GM03348 (cell line): ENCODE results near the gene PLCB1.

Source experiments
- DNase-seq: peaks from one replicate; pipeline ENCODE4 v3.0.0; 2012; ENCODE audit warnings: low spot score

Gene PLCB1

GRCh38 chr20:8447262-8448120 lies 315.4 kb downstream of the PLCB1 start:
- DNase-seq = no peak

DNA sequence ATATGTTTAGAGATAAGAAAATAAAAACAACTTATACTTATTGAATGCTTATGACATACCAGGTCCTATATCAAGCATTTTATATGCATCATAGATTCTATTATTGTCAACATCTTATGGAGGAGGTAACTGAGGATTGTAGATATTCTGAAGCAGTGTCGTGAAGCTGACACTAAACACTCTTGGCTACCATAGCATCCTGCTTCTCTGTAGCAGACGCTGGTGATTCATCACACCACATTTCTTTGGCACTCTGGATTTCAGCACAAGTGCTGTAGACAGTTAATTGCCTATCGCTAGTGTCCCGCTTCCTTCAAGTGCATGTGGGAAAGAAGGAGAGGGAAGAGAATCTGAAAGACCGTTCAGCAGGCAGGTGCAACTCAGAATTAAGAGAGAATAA lies 317.1 kb downstream of the PLCB1 start:
- peak; percentile 11 for DNase-seq

DNA sequence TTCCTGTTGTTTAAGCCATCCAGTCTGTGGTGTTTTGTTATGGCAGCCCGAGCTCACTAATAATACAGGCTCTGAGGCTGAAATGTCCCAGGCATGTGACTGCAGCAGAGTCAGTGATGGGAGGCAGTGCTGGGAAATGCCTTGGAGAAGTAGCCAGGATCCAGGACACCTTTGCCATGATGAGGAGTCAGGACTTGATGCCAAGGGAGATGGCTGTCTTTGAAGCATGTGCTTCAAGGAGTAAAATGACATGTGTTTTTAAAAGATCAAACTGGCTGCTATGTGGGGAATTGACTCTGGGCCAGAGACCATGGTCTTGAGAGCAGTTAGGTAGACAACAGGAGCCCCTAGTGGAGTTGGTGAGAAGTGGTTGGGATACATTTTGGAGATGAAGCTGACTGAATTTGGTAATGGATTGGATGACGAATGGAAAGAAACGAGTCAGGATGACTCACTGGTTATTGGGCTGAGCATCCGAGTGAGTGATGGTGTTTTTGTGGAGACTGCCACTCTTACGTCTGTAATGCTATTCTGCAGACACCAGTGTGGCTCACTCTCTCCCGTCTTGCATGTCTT lies 322.2 kb downstream of the PLCB1 start:
- peak; percentile 85 for DNase-seq

DNA sequence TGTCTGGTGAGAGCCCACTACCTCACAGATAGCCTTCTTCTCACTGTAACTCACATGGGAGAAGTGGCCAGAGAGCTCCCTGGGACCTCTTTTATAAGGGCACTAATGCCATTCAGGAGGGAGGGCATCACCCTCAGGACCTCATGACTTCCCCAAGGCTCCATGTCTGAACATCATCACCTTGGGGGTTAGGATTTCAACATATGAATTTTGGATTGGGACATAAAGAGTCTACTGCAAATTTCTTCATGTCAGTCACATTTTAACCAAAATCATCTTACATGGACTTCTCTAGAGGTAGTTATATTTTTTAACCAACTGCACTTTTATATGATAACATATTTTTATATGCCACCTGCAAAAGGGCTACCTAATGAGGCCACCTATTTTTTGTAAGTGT lies 324.7 kb downstream of the PLCB1 start:
- no peak for DNase-seq

- DNase-seq = no peak
Measured at GRCh38 chr20:8457978-8458377, 325.9 kb downstream of the PLCB1 start.

DNA sequence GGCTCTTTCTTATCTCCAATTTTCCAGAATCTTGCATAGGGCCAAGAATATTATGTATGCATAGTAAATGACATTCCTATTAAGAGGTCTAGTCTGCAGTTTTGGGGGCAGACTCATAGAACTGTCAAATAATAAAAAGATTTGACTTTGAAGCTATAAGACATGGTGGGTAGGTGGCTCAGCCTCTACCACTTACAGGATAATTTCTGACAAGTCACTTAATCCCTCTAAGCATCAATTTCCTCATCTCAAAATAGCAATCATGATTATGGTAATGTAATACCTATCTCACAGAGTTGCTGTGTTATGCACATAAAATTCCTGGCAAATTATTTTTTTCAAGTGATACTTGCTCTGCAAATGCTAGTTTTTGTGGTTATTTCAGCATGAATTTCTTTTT lies 329.1 kb downstream of the PLCB1 start:
- no peak for DNase-seq

DNA sequence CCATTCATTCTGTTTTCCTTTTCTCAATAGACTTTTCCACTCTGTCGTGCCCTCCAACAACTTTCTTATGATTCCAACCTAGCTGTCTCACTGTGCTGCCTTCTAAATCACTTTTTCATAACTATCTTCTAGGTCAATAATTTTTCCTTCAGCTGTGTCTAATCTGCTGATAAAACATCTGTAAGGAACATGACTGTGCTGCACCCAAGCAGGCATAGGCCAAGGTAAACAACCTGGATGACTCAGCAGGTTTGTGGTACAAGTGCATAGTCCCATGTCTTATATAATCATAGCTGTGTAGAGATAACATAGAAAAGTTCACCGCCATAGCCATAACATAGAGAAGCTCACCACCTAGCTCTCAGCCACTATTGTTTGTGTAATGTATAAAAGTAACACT lies 332.3 kb downstream of the PLCB1 start:
- no peak for DNase-seq

GRCh38 chr20:8466781-8467180 lies 334.7 kb downstream of the PLCB1 start:
- DNase-seq = peak; percentile 9

DNA sequence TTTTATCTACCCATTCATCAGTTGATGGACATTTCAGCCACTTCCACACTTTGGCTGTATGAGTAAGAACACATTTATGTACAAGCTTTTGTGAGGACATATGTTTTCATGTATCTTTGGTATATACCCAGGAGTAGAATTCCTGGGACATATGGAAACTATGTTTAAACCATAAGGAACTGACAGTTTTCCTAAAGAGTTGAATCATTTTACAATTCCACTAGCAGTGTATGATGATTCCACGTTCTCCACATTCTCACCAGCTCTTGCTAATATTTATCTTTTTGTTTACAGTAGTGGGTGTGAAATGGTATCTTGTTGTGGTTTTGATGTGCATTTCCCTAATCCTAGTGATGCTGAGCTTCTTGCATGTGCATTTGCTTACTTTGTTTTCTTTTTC lies 338.1 kb downstream of the PLCB1 start:
- DNase-seq = no peak

DNA sequence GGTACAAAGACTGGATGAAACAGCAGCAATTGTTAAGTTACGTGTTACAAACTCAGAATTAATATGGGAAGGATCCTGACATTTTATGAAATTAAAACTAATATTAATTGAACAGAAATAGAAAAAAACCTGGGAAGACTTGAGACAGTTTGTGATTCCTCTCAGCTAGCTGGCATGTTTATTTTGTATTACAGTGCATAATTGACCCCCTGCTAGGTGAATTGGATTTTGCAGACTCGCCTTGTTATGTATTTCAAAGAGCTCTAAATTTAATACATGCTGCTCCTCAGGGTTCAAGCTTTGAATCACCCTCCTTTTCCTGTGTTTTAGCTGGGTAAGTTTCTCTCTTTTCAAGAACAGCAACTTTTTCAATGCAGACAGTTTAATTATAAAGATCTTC lies 339.4 kb downstream of the PLCB1 start:
- no peak for DNase-seq

DNA sequence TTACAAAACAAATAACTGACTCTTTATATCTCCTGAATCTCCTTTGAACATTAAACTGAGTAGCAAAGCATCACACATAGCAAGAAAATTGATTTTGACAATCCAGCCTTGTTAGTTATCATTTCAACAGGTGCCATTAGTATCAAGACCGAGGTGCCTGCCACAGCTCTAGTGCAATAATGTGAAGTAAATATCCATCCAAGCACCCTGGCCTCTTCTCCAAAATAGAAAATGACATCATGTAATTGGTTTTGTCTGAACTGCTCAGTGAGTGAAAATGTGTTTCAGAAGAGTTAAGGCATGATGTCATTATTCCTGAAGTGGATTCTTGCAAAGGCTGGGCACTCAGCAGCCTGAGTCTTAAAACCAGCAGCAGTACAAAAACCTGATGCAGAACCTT lies 341.4 kb downstream of the PLCB1 start:
- DNase-seq = peak; percentile 8

DNA sequence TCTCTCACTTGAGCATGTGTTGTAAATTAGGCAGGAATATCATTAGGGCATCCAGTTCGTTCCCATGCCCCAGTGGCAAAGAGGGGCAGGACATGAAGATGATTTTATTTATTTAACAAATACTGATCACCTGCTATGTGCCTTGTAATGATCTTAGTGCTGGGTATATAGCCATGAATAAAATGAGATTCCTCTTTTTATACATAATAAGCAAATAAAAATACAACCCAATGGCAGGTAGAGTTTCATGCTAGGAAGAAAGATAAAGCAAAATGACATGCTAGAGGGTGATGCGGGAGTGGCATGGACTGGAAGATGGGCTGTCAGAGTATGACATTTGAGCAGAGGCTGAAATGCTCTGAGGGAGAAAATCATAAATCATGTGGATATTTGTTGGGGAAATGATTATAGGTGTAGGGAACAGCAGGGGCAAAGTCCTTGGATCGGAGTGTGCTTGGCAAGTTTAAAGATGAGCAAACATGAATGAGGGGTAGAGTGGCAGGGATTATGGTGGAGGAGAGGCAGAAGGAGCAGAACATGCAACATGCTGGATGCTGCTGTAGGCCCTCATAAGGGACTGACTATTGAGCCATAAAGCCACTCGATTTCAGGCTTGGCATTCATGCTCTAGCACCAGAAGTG lies 342.1 kb downstream of the PLCB1 start:
- DNase-seq = no peak

- no peak for DNase-seq
Measured at GRCh38 chr20:8476021-8476420, 344.0 kb downstream of the PLCB1 start.

- no peak for DNase-seq
Measured at GRCh38 chr20:8480597-8480996, 348.5 kb downstream of the PLCB1 start.

DNA sequence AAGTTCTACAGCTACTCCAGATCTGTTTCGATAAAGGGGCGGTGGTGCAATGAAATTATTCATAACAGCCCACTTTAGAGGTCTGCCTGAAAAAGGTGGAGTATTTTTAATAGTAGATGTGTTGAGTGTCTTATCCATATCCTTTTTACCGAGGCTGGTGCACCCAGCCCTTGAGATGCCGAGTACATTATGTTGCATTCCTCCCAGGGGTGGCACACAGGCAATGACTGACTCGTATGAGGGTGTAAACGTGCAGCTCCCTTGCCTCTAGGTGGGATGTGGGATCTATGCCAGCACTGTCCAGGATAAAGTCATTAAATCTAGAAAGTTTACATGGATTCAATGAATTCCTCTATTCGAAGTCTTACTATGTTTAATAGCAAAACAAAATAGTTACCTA lies 355.6 kb downstream of the PLCB1 start:
- no peak for DNase-seq

DNA sequence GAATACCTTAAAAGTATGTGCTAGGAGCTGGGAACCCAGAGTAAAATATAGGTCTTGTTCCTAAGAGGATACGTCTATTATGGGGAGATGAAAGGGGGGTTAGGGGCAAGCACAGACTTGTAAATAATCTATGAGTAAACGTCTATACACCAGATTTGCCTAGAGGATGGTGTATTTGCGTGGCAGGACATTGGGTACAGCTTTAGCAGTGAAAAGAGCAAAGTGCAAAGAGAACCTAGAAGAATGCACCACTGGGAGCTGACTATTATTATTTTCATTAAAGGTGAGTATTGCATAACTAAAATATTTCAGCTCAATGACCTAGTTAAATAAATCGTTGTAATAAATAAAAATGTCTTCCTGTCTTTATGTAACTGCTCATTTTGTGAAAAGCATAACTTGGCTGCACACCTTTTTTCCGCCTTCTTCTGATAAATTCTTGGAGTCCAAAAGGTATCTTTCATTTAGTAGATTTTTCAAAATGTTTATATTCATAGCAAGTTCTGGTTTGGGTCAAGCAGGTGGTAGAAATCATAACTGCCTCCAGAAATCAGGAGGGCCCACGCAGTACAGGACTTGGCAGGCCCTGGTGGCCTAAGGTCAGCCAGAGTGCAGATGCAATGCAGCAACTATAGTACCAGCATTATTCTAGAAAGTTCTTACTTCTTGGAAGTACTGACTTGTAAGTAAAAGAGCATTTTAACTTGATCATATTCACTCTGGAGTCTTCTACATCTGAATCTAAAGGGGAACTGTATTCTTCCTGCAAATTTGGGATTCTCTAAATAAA lies 357.2 kb downstream of the PLCB1 start:
- DNase-seq = no peak

GRCh38 chr20:8490076-8490830 lies 358.2 kb downstream of the PLCB1 start:
- no peak for DNase-seq

GRCh38 chr20:8492173-8492572 lies 360.1 kb downstream of the PLCB1 start:
- DNase-seq = no peak

- no peak for DNase-seq
Measured at GRCh38 chr20:8498571-8498970, 366.5 kb downstream of the PLCB1 start.

- DNase-seq = no peak
Measured at GRCh38 chr20:8504030-8504429, 372.0 kb downstream of the PLCB1 start.

DNA sequence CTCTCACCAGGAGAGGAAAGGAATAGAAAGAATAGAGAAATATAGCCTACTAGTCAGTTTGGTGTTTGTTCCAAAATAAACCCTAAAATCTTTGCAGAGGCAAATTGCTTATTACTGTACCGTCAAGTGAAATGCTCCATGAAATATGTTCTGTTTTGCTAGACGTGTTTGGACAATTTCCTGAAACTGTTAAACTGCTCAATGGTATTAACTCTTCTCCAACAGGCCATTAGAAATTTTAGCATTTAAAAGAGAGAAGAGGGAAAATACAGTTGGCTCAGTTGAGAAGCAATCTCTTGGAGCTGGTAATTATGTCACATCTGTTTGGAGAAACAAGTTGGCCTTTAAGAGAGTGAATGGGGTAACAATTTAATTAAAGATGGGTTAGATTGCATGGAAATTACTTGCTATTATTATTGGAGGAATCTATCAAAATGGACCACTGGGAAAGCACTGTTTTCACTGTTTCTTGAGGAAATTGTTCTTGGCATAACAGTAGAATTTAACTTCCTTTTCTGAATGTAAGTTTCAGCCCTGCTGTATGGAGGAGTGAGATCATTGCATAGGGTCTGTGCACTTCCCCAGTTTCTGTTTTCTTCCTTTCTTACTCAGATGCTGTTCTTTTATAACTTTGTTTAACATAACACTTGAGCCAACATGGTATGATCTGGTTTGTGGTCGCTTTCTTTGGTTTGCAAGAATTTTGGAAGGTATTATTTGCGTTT lies 373.6 kb downstream of the PLCB1 start:
- no peak for DNase-seq
